ENCODE measurements around the gene CLDN20.

CLDN20 gene

GRCh38 chr6:155245831-155246230 is 18.0 kb upstream of the CLDN20 start:
- DNase-seq, result no peak

- DNase-seq, result no peak
Measured at GRCh38 chr6:155246825-155247224, 17.0 kb upstream of the CLDN20 start.

GRCh38 chr6:155247618-155248007 is 16.2 kb upstream of the CLDN20 start:
- DNase-seq, result no peak

- peak; percentile 39 for DNase-seq
Measured at GRCh38 chr6:155248008-155249001, 15.5 kb upstream of the CLDN20 start.

GRCh38 chr6:155250701-155251381 is 13.0 kb upstream of the CLDN20 start:
- DNase-seq, result no peak

GRCh38 chr6:155252581-155252980 is 11.2 kb upstream of the CLDN20 start:
- DNase-seq, result no peak

- DNase-seq, result no peak
Measured at GRCh38 chr6:155253337-155253736, 10.5 kb upstream of the CLDN20 start.

GRCh38 chr6:155254139-155254538 is 9.7 kb upstream of the CLDN20 start:
- DNase-seq, result no peak

GRCh38 chr6:155256122-155256795 is 7.6 kb upstream of the CLDN20 start:
- DNase-seq, result no peak

- no peak for DNase-seq
Measured at GRCh38 chr6:155257796-155258195, 6.0 kb upstream of the CLDN20 start.

- DNase-seq, result no peak
Measured at GRCh38 chr6:155259204-155259603, 4.6 kb upstream of the CLDN20 start.

- DNase-seq, result no peak
Measured at GRCh38 chr6:155259897-155260296, 3.9 kb upstream of the CLDN20 start.

GRCh38 chr6:155260686-155261085 is 3.1 kb upstream of the CLDN20 start:
- DNase-seq, result no peak

GRCh38 chr6:155261111-155261900 is 2.5 kb upstream of the CLDN20 start:
- no peak for DNase-seq

GRCh38 chr6:155262655-155263054 is 1.2 kb upstream of the CLDN20 start:
- DNase-seq, result no peak

GRCh38 chr6:155264693-155265320 is 994 bp downstream of the CLDN20 start:
- no peak for DNase-seq

GRCh38 chr6:155265843-155266535 is 2.2 kb downstream of the CLDN20 start:
- DNase-seq, result no peak

GRCh38 chr6:155267411-155267810 is 3.6 kb downstream of the CLDN20 start:
- no peak for DNase-seq

GRCh38 chr6:155268088-155268867 is 4.5 kb downstream of the CLDN20 start:
- DNase-seq, result peak; percentile 30

- no peak for DNase-seq
Measured at GRCh38 chr6:155269765-155270164, 6.0 kb downstream of the CLDN20 start.
